H9 (cell line): ENCODE data around the gene SOBP. TPM values are rescaled to one million over a fixed set of nuclear protein-coding genes. Genes with fewer than 3 reads are reported as not detected.

Source experiments
- DNase-seq: peaks from one replicate; pipeline ENCODE4 v3.0.0-alpha.2; 2017
- H2AFZ ChIP-seq: one replicate; pipeline ENCODE4 v1.6.1; 2013; ENCODE audit warnings: mild to moderate bottlenecking, low read length, control low read depth, moderate library complexity
- H2AK5ac ChIP-seq: 2 replicates; pipeline ENCODE4 v1.6.1; 2013; ENCODE audit warnings: low read length, control low read depth, mixed read lengths; ENCODE audit not compliant: insufficient read length
- H2BK120ac ChIP-seq: one replicate; pipeline ENCODE4 v1.6.1; 2013; ENCODE audit warnings: low read depth, mild to moderate bottlenecking, low read length, control low read depth, inconsistent platforms; ENCODE audit not compliant: poor library complexity, severe bottlenecking
- H2BK12ac ChIP-seq: 2 replicates; pipeline ENCODE4 v1.6.1; 2013; ENCODE audit warnings: low read length, control low read depth, mixed read lengths, low read depth; ENCODE audit not compliant: insufficient read length
- H2BK15ac ChIP-seq: 2 replicates; pipeline ENCODE4 v1.6.1; 2013; ENCODE audit warnings: low read depth, low read length, control low read depth
- H2BK20ac ChIP-seq: one replicate; pipeline ENCODE4 v1.6.1; 2013; ENCODE audit warnings: low read depth, mild to moderate bottlenecking, low read length, control low read depth, inconsistent platforms; ENCODE audit not compliant: poor library complexity, severe bottlenecking
- H2BK5ac ChIP-seq: 2 replicates; pipeline ENCODE4 v1.6.1; 2013; ENCODE audit warnings: low read length, control low read depth, mixed read lengths; ENCODE audit not compliant: insufficient read length
- H3K14ac ChIP-seq: 2 replicates; pipeline ENCODE4 v1.6.1; 2013; ENCODE audit warnings: low read length, control low read depth; ENCODE audit not compliant: insufficient read depth
- H3K18ac ChIP-seq: 2 replicates; pipeline ENCODE4 v1.6.1; 2013; ENCODE audit warnings: low read depth, mild to moderate bottlenecking, mixed read lengths, low read length, control low read depth; ENCODE audit not compliant: insufficient read length
- H3K23ac ChIP-seq: 2 replicates; pipeline ENCODE4 v1.6.1; 2013; ENCODE audit warnings: low read length, control low read depth, mixed read lengths, low read depth; ENCODE audit not compliant: insufficient read length
- H3K23me2 ChIP-seq: 2 replicates; pipeline ENCODE4 v1.6.1; 2013; ENCODE audit warnings: low read depth, mild to moderate bottlenecking, mixed read lengths, low read length, control low read depth; ENCODE audit not compliant: insufficient read length, poor library complexity, severe bottlenecking
- H3K27ac ChIP-seq: 2 replicates; pipeline ENCODE4 v1.5.1; 2013; ENCODE audit warnings: low read length, control low read depth, mixed read lengths, low read depth; ENCODE audit not compliant: insufficient read length
- H3K27me3 ChIP-seq: 2 replicates; pipeline ENCODE4 v1.6.1; 2013; ENCODE audit warnings: low read length, control low read depth, inconsistent platforms; ENCODE audit not compliant: insufficient read depth
- H3K4ac ChIP-seq: 2 replicates; pipeline ENCODE4 v1.6.1; 2013; ENCODE audit warnings: low read depth, mild to moderate bottlenecking, control low read depth, inconsistent platforms, low read length, moderate library complexity
- H3K4me1 ChIP-seq: 2 replicates; pipeline ENCODE4 v1.6.1; 2013; ENCODE audit warnings: low read length, control low read depth, inconsistent platforms; ENCODE audit not compliant: insufficient read depth
- H3K4me2 ChIP-seq: 2 replicates; pipeline ENCODE4 v1.6.1; 2013; ENCODE audit warnings: low read length, control low read depth, mixed read lengths; ENCODE audit not compliant: insufficient read length, insufficient read depth
- H3K56ac ChIP-seq: 2 replicates; pipeline ENCODE4 v1.6.1; 2013; ENCODE audit warnings: low read depth, mild to moderate bottlenecking, mixed read lengths, low read length, control low read depth; ENCODE audit not compliant: insufficient read length
- H3K79me1 ChIP-seq: 2 replicates; pipeline ENCODE4 v1.6.1; 2013; ENCODE audit warnings: low read depth, mild to moderate bottlenecking, moderate library complexity, low read length, control low read depth, inconsistent platforms; ENCODE audit not compliant: insufficient read depth, poor library complexity, severe bottlenecking
- H3K79me2 ChIP-seq: 2 replicates; pipeline ENCODE4 v1.6.1; 2013; ENCODE audit warnings: low read length, control low read depth, inconsistent platforms; ENCODE audit not compliant: insufficient read depth
- H3K9ac ChIP-seq: 2 replicates; pipeline ENCODE4 v1.6.1; 2013; ENCODE audit warnings: low read length, control low read depth, mixed read lengths; ENCODE audit not compliant: insufficient read length; ENCODE audit errors: extremely low read depth
- H3K9me3 ChIP-seq: one replicate; pipeline ENCODE4 v1.6.1; 2013; ENCODE audit warnings: low read depth, low read length, inconsistent platforms; ENCODE audit not compliant: control insufficient read depth
- H3T11ph ChIP-seq: one replicate; pipeline ENCODE4 v1.6.1; 2013; ENCODE audit warnings: mild to moderate bottlenecking, low read length, control low read depth, inconsistent platforms
- H4K20me1 ChIP-seq: one replicate; pipeline ENCODE4 v1.6.1; 2013; ENCODE audit not compliant: control insufficient read depth, insufficient read length, insufficient read depth
- H4K5ac ChIP-seq: 2 replicates; pipeline ENCODE4 v1.6.1; 2013; ENCODE audit warnings: low read depth, mild to moderate bottlenecking, mixed read lengths, low read length, control low read depth; ENCODE audit not compliant: insufficient read length
- H4K8ac ChIP-seq: replicated peaks from 2 replicates; pipeline ENCODE4 v1.6.1; 2013; ENCODE audit warnings: low read length, control low read depth, mixed read lengths, low read depth; ENCODE audit not compliant: insufficient read length
- H4K91ac ChIP-seq: 2 replicates; pipeline ENCODE4 v1.6.1; 2013; ENCODE audit warnings: low read depth, mild to moderate bottlenecking, moderate library complexity, mixed read lengths, low read length, control low read depth; ENCODE audit not compliant: insufficient read length
- H3K27ac Mint-ChIP-seq, 3 experiments: 2 replicates in 2 of 3; 3 replicates in 1 of 3; pipeline ENCODE4 v1.8.0; 2020 to 2021; ENCODE audit warnings: mixed read lengths in 3 of 3, mild to moderate bottlenecking in 1 of 3, moderate library complexity in 1 of 3
- H3K27me3 Mint-ChIP-seq: 2 replicates; pipeline ENCODE4 v1.8.0; 2021; ENCODE audit warnings: low read depth, mild to moderate bottlenecking, moderate library complexity, mixed read lengths
- H3K36me3 Mint-ChIP-seq, 3 experiments: 2 replicates in 2 of 3; 3 replicates in 1 of 3; pipeline ENCODE4 v1.8.0; 2020 to 2021; ENCODE audit warnings: low read depth in 3 of 3, mixed read lengths in 3 of 3; ENCODE audit not compliant: insufficient read depth in 1 of 3
- H3K4me1 Mint-ChIP-seq, 2 experiments: 2 replicates each; pipeline ENCODE4 v1.8.0; 2020; ENCODE audit warnings: mixed read lengths in 2 of 2
- H3K4me3 Mint-ChIP-seq, 2 experiments: 2 replicates in 1 of 2; 3 replicates in 1 of 2; pipeline ENCODE4 v1.8.0; 2020 to 2021; ENCODE audit warnings: mild to moderate bottlenecking in 2 of 2, mixed read lengths in 2 of 2, moderate library complexity in 1 of 2
- H3K9me3 Mint-ChIP-seq, 2 experiments: 2 replicates in 1 of 2; 3 replicates in 1 of 2; pipeline ENCODE4 v1.8.0; 2020; ENCODE audit warnings: mild to moderate bottlenecking in 2 of 2, mixed read lengths in 2 of 2, moderate library complexity in 1 of 2
- CTCF ChIP-seq: fragments of 200-600 bp; sonication (generic); conservative IDR thresholded peaks from 3 replicates; pipeline ENCODE4 v1.8.0; 2021; ENCODE audit warnings: antibody characterized with exemption, mild to moderate bottlenecking
- WGBS: extraction: QIAGEN DNeasy Blood & Tissue Kit; methylation state at CpG from one replicate; pipeline ENCODE4 v1.1.7; 2013; ENCODE audit warnings: missing lambda C conversion rate, low lambda C conversion rate, mixed read lengths; ENCODE audit not compliant: insufficient read length; ENCODE audit errors: extremely low coverage; 5-methylcytosine and 5-hydroxymethylcytosine counted together
- total RNA-seq: library from RNA; stranded (reverse); gene quantifications from 2 replicates; pipeline ENCODE4 v1.2.1, GENCODE V29; 2021

The SOBP gene
- total RNA-seq, 1 experiment from 2014 or later, result 4.3 TPM

- H3K27me3 ChIP-seq, result no peaks in the 10 kb centered on the region
- H2BK5ac ChIP-seq, result no peak overlapping the region
- H3K23ac ChIP-seq, result no peak overlapping the region
- no peak overlapping the region for H3K4ac ChIP-seq
- H3K4me2 ChIP-seq, result no peak overlapping the region
- H3K27ac ChIP-seq, result no peak overlapping the region
- no peak overlapping the region for H2AFZ ChIP-seq
- no peak overlapping the region for H3T11ph ChIP-seq
- H3K79me2 ChIP-seq, result no peaks in the 10 kb centered on the region
- no CpG with 5 or more reads among the region's 2 CpGs for WGBS
- H4K5ac ChIP-seq, result no peak overlapping the region
- H3K9me3 Mint-ChIP-seq, result peaks cover 0 to 8% of the 10 kb centered on the region in 2 experiments; a peak in 2 of 5 replicates
- no peak overlapping the region for H2AK5ac ChIP-seq
- H2BK120ac ChIP-seq, result no peak overlapping the region
- H3K4me3 Mint-ChIP-seq, result no peak overlapping the region
- no peak overlapping the region for H3K9ac ChIP-seq
- no peaks in the 10 kb centered on the region for H3K27me3 Mint-ChIP-seq
- H3K36me3 Mint-ChIP-seq, result no peaks in the 10 kb centered on the region
- no peaks in the 10 kb centered on the region for H4K20me1 ChIP-seq
- H4K91ac ChIP-seq, result no peak overlapping the region
- H3K9me3 ChIP-seq, result no peaks in the 10 kb centered on the region
- H3K14ac ChIP-seq, result no peak overlapping the region
- H4K8ac ChIP-seq, result no peak overlapping the region
- H3K56ac ChIP-seq, result no peak overlapping the region
- no peak for DNase-seq
- no peaks in the 10 kb centered on the region; a peak in 1 of 4 replicates for H3K4me1 Mint-ChIP-seq
- no peaks in the 10 kb centered on the region for H3K79me1 ChIP-seq
- H3K18ac ChIP-seq, result no peak overlapping the region
- H2BK12ac ChIP-seq, result no peak overlapping the region
- H2BK15ac ChIP-seq, result no peak overlapping the region
- H3K4me1 ChIP-seq, result no peaks in the 10 kb centered on the region
- no peak for TF ChIP-seq CTCF
- no peak overlapping the region for H2BK20ac ChIP-seq
- H3K23me2 ChIP-seq, result no peaks in the 10 kb centered on the region
- H3K27ac Mint-ChIP-seq, result no peak overlapping the region
These were observed 157.0 kb downstream of the SOBP start for GRCh38 chr6:107646776-107647438.
